Fibroblast of lung (primary cell): ENCODE measurements around the gene THAP7. TPM values are rescaled to one million over a fixed set of nuclear protein-coding genes. Genes with fewer than 3 reads are reported as not detected.

ENCODE experiments used
- DNase-seq, 2 donors: peaks; one replicate each; pipeline versions ENCODE4 v3.0.0 to v3.0.0-alpha.2; 2010; ENCODE audit warnings: low read depth in 2 of 2
- H2AFZ ChIP-seq: 2 replicates; pipeline ENCODE4 v1.5.1; 2012; ENCODE audit warnings: low read length, control low read depth, inconsistent platforms
- H3K27ac ChIP-seq: 2 replicates; pipeline ENCODE4 v1.5.1; 2011; ENCODE audit warnings: low read length, control low read depth; ENCODE audit not compliant: insufficient read depth
- H3K27me3 ChIP-seq: 2 replicates; pipeline ENCODE4 v1.5.1; 2011; ENCODE audit warnings: mild to moderate bottlenecking, low read length; ENCODE audit not compliant: control insufficient read depth, insufficient read depth
- H3K36me3 ChIP-seq: 2 replicates; pipeline ENCODE4 v1.5.1; 2011; ENCODE audit warnings: low read length; ENCODE audit not compliant: control insufficient read depth, insufficient read depth
- H3K4me1 ChIP-seq: 2 replicates; pipeline ENCODE4 v1.5.1; 2011; ENCODE audit warnings: low read length; ENCODE audit not compliant: control insufficient read depth, insufficient read depth; ENCODE audit errors: extremely low read depth
- H3K4me2 ChIP-seq: 2 replicates; pipeline ENCODE4 v1.5.1; 2011; ENCODE audit warnings: low read length, control low read depth; ENCODE audit not compliant: insufficient read depth; ENCODE audit errors: extremely low read depth
- H3K4me3 ChIP-seq, 4 experiments: fragments of 200-600 bp in 1 of 4; sonication (generic) in 1 of 4; replicated peaks in 1 of 4; 2 replicates each; pipeline ENCODE4 v1.5.1; 2011 to 2016; ENCODE audit warnings: low read length in 4 of 4, low read depth in 3 of 4, mild to moderate bottlenecking in 3 of 4, control low read depth in 2 of 4, inconsistent platforms in 1 of 4, mixed read lengths in 1 of 4; ENCODE audit not compliant: insufficient read depth in 1 of 4; ENCODE audit errors: control extremely low read depth in 1 of 4
- H3K79me2 ChIP-seq: 2 replicates; pipeline ENCODE4 v1.5.1; 2012; ENCODE audit warnings: mild to moderate bottlenecking, low read length, inconsistent platforms; ENCODE audit not compliant: control insufficient read depth, insufficient read depth
- H3K9ac ChIP-seq: 2 replicates; pipeline ENCODE4 v1.5.1; 2011; ENCODE audit warnings: mild to moderate bottlenecking, low read length, control low read depth; ENCODE audit not compliant: insufficient read depth
- H3K9me3 ChIP-seq: 2 replicates; pipeline ENCODE4 v1.5.1; 2012; ENCODE audit warnings: low read depth, low read length; ENCODE audit not compliant: control insufficient read depth, insufficient read depth
- H4K20me1 ChIP-seq: 2 replicates; pipeline ENCODE4 v1.5.1; 2011; ENCODE audit warnings: low read length; ENCODE audit not compliant: control insufficient read depth, insufficient read depth; ENCODE audit errors: extremely low read depth
- CTCF ChIP-seq, 2 donors: IDR thresholded peaks in 1 of 2; conservative IDR thresholded peaks in 1 of 2; 1 replicate in 1 of 2; 2 replicates in 1 of 2; pipeline ENCODE4 v1.5.1; 2011 to 2012; ENCODE audit warnings: low read length in 2 of 2, control low read depth in 1 of 2, inconsistent platforms in 1 of 2, low read depth in 1 of 2, mild to moderate bottlenecking in 1 of 2
- EZH2 ChIP-seq: IDR thresholded peaks from 2 replicates; pipeline ENCODE4 v1.5.1; 2012; ENCODE audit warnings: low read length, control low read depth, mild to moderate bottlenecking; ENCODE audit errors: missing control alignments
- polyA plus RNA-seq, 2 donors: library from polyadenylated mRNA; depleted of rRNA in 1 of 2; stranded (reverse) in 1 of 2; unstranded in 1 of 2; fragments of >200 nt; gene quantifications; 2 replicates each; pipeline ENCODE4 v1.2.1, GENCODE V29; 2011 to 2012; ENCODE audit warnings: missing spikeins in 1 of 2
- total RNA-seq: library from RNA; depleted of rRNA; stranded (reverse); fragments of >200 nt; gene quantifications from 2 replicates; pipeline ENCODE4 v1.2.1, GENCODE V29; 2014

THAP7 gene
- total and polyA plus RNA-seq, 2 donors (not counting 1 experiment from before 2014, with no cell fraction given), result 15.7 to 26.3 TPM

- H3K4me3 ChIP-seq, result no peak overlapping the region
- H3K36me3 ChIP-seq, result peaks cover 31% of the 10 kb centered on the region
Measured at GRCh38 chr22:20991252-20992055, 10.5 kb downstream of the THAP7 start.

GRCh38 chr22:20990184-20991180, 11.4 kb downstream of the THAP7 start:
- no peak overlapping the region for H3K9ac ChIP-seq
- H3K4me1 ChIP-seq, result no peaks in the 10 kb centered on the region
- no peak overlapping the region for H2AFZ ChIP-seq
- H3K9me3 ChIP-seq, result no peaks in the 10 kb centered on the region
- H3K27me3 ChIP-seq, result no peaks in the 10 kb centered on the region
- H4K20me1 ChIP-seq, result no peaks in the 10 kb centered on the region
- H3K4me2 ChIP-seq, result no peak overlapping the region
- no peak overlapping the region for H3K27ac ChIP-seq
- H3K4me3 ChIP-seq, result no peak overlapping the region
- DNase-seq, result no peak
- peaks cover 29% of the 10 kb centered on the region for H3K36me3 ChIP-seq
- H3K79me2 ChIP-seq, result no peaks in the 10 kb centered on the region
- TF ChIP-seq CTCF (conservative IDR thresholded peaks at IDR 0.05 in 1 of 2, IDR thresholded peaks at IDR 0.05 in 1 of 2; ENCODE audit: low read depth in 1 of 2, low read length in 2 of 2), result no peak
- no peak for TF ChIP-seq EZH2

More at GRCh38 chr22:20991252-20992055, 10.5 kb downstream of the THAP7 start:
- Histone ChIP-seq H4K20me1 (no peaks in the 10 kb centered on the region), H3K27me3 (no peaks in the 10 kb centered on the region), H3K4me1 (no peaks in the 10 kb centered on the region), H3K27ac (no peak overlapping the region), H3K9me3 (no peaks in the 10 kb centered on the region), H3K79me2 (no peaks in the 10 kb centered on the region), H2AFZ (no peak overlapping the region), H3K9ac (no peak overlapping the region), H3K4me2 (no peak overlapping the region)
- no peak for DNase-seq
- no peak for TF ChIP-seq CTCF (conservative IDR thresholded peaks at IDR 0.05 in 1 of 2, IDR thresholded peaks at IDR 0.05 in 1 of 2; ENCODE audit: low read depth in 1 of 2, low read length in 2 of 2)
- TF ChIP-seq EZH2, result no peak
